ENCODE data around the gene TTC33.
A peak's percentile ranks its signal among the peaks of the same experiment; 100 is the strongest.

The TTC33 gene

DNA sequence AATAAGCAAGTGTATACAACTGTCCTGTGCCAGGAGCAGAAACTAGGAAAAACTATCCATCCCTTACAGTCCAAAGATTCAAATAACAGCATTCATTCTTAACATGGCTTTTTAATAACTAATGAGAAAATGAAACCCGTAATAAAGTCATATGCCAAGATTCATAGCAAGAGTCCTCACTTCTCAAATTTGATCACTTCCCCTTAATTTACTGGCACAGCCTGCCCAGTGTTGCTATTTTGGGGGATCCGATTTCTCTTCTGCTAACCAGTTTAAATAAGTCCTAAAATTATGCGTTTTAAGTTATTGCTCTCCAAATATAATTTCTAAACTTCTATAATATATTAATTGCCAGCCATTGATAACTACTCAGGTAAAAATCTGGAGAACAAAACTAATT lies 253.0 kb downstream of the TTC33 start:
- DNase-seq (ENCODE audit: insufficient read length, low spot score): no peak
- FAIRE-seq: peak; percentile 50
- TF ChIP-seq POLR2A (IDR thresholded peaks at IDR 0.05; ENCODE audit: low read depth, low read length): no peak

DNA sequence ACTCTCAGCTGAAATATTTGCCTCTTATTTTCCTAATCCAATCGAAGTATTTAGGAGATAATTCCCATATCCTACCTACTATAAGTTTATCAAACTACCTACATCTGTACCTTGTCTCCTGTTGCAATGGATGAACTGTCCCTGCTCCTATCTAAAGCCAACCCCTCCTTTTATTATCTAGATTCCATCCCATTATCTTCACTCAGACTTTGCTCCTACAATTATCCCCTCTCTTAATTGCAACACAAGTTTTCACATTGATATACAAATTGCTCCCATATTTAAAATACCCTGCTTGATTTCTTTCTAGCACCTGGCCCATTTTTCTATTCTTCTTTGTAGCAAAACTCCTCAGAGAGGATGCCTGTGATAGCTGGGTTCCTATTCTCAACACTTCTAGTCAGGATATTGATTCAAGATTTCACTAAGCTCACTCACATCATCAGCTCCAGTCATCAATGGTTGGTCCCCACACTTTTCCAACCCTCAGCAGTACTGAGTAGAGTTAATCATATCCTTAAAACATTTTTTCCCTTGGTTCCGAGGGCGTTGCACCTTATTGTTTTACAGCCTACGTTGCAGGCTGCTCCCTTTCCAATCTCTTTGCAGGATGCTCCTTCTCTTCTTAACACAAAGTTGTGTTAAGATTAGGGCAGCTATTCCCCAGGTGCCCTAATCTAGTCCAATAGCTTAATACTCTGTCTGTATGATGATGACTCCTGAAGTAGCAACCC lies 253.9 kb downstream of the TTC33 start:
- FAIRE-seq (no peak), DNase-seq (ENCODE audit: insufficient read length, low spot score) (no peak)
- TF ChIP-seq POLR2A (IDR thresholded peaks at IDR 0.05; ENCODE audit: low read depth, low read length): no peak

DNA sequence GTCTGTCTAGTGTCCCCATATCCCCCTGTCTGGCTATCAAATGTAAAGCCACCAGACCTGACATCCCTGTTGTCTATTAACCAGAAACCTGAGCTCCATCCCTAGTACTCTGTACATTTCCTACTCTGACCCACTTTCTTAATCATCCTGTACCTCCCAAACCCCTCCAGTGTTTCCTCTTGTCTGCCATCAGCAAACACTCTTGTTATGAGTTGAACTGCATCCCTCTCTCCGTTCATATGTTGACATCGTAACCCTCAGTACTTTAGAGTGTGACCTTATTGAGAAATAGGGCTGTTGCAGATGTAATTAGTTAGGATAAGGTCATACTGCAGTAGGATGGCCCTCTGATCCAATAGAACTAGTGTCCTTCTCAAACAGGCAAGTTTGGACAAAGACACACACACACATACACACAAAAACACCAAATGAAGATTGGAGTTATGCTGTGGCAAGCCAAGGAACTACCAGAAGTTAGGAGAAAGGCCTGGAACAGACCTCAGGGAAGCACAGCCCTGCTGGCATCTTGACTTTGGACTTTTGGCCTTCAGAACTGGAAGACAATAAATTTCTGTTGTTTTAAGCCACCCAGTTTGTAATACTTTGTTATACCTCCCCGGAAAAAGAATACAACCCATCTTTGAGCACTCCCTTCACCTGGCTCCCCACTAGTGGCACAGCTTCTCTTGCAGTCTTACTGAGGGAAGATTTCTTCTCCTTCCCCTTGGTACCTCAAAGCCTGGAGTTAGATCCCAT lies 256.1 kb downstream of the TTC33 start:
- TF ChIP-seq POLR2A (IDR thresholded peaks at IDR 0.05; ENCODE audit: low read depth, low read length): no peak
- DNase-seq (ENCODE audit: insufficient read length, low spot score) (no peak), FAIRE-seq (no peak)

DNA sequence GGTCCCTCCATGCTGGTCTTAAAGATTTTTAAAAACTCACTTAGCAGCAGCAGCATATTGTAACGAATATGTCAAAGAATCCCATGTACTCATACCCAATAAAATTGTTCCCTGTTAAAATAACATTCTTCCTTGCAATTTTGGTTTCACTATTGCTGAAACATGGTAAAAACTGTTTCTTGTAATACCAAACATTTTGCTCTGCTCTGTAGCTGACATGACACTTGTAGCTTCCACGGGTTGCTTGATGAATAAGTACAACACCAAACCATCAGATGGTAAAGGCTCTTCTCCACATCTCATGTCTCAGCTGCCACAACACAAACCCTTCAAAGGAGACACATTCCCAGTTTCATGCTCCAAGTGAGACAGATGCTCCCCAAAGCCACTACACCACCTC lies 256.8 kb downstream of the TTC33 start:
- FAIRE-seq (no peak), DNase-seq (ENCODE audit: insufficient read length, low spot score) (no peak)
- TF ChIP-seq POLR2A (IDR thresholded peaks at IDR 0.05; ENCODE audit: low read depth, low read length): no peak

DNA sequence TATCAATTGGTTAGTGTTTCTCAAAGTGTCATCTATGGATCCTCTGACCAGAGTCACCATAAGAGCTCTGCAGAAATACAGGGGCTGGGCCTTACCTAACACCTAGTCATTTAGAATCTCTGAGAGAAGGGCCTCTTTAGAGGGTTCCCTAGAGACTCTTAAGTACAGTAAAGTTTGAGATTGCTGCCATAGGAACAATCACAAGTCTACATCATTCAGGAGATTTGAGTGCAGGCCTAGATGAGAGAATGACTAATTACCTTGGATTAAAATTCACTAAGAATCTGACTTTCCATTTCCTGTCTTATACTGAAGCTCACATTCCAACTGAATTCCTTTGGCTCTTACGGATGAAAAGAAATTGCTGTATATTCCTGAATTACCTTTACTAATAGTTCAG lies 258.2 kb downstream of the TTC33 start:
- DNase-seq (ENCODE audit: insufficient read length, low spot score): no peak
- peak; percentile 53 for FAIRE-seq
- no peak for TF ChIP-seq POLR2A (IDR thresholded peaks at IDR 0.05; ENCODE audit: low read depth, low read length)

DNA sequence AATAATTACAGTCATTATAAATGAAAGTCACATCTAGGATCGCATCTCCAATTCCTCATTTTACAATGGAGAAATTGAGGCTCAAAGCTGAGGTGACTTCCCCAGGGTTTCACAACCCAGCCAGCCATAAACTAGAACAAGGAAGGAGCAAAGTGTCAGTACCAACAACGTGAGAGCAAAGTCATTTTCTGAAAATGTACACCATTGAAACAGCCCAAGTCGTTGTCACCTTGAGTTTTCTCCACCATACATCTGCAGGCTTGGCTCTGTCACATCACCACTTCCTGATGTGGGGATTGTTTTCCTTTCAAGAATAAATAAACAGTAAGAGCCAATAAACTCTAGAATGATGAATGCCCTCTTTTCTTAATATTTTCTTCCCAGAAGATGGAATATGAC lies 260.5 kb downstream of the TTC33 start:
- TF ChIP-seq POLR2A (IDR thresholded peaks at IDR 0.05; ENCODE audit: low read depth, low read length): no peak
- DNase-seq (ENCODE audit: insufficient read length, low spot score): no peak
- no peak for FAIRE-seq

DNA sequence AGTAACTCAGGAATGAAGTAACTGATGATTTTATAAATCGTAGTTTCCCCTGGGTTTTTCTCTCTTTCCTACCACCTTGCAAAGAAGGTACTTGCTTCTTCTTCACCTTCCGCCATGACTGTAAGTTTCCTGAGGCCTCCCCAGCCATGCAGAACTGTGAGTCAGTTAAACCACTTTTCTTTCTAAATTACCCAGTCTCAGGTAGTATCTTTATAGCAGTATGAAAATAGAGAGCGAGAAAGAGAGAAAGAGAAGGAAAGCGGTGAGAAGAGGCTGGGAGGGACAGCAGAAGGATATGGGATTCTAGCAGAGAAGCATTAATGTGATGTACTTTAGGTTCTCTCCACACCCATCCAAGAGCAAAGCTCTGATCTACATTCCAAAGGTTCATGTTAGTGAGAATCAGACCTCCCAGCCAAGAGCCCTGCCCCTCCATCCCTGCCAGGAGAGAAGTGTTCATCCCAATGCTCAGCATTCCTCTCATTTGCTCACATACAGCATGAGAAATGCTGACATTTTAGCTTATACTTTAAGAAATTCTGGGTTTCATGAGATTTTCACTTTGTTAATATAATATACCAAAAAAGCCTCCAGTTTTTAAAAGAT lies 261.0 kb downstream of the TTC33 start:
- no peak for DNase-seq (ENCODE audit: insufficient read length, low spot score)
- no peak for TF ChIP-seq POLR2A (IDR thresholded peaks at IDR 0.05; ENCODE audit: low read depth, low read length)
- no peak for FAIRE-seq

DNA sequence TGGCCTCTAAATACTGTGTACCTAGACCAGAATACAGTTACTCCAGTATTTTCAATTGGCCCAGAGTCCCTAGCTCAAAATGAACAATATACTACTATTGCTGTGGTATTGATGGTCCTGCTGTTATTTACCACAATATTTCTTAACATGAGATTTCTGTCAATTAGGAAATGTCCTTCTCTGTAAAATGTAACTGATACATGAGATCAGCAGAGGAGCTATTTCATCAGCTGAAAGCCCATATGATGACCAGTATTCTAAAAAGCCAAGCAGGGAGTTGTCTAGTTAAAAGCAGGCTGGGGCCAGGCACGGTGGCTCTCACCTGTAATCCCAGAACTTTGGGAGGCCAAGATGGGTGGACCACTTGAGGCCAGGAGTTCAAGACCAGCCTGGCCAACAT lies 263.7 kb downstream of the TTC33 start:
- DNase-seq (ENCODE audit: insufficient read length, low spot score) (no peak), FAIRE-seq (no peak)

DNA sequence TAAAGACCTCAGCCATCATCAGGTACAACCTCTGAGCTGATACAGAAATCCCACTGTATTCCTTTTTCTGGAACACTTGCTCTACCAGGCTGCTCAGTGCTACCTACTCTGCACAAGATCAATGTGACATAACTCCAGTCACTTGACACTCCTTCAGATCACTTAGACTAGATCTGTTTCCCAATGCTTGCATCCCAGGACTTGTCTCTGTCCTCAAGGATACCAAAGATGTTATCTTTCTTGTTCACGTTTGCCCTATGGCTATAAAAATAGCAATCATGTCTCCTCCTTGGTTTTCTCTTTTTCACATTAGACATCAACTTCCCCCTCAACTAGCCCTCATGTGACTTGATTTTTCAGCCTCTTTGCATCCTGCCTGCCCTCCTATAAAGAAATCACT lies 264.1 kb downstream of the TTC33 start:
- TF ChIP-seq POLR2A (IDR thresholded peaks at IDR 0.05; ENCODE audit: low read depth, low read length): no peak
- no peak for DNase-seq (ENCODE audit: insufficient read length, low spot score)
- FAIRE-seq: no peak

More for the DNA sequence above, 263.7 kb downstream of the TTC33 start:
- TF ChIP-seq POLR2A (IDR thresholded peaks at IDR 0.05; ENCODE audit: low read depth, low read length): no peak

DNA sequence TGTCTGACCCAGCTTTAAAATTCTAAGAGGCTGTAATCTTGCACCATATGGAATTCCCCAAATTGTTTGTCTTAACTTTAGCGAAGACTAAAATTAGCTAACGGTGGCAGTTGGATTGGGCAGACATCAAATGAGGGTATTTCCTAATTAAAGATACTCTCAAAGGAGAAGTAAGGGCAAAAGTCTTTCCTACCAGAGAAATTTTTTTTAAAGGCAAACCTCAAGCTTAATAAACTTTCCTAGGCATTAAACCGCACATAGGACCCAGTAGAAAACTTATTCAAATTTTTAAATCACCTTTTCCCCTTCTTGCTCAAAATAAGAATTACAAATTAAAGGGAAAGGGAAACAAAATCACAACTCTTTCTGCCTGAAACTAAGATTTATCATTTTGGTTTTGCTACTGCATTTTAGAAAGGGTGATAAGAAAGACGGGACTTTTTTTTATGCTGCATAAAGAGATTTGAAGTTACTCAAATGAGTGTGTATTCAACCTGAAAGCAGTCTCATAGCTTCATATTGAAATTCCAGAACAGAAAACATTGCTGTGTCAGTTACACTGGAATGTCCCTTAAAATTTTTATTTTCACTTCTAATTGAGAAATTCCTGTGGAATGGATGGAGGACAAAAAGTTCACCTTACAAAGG lies 265.2 kb downstream of the TTC33 start:
- DNase-seq (ENCODE audit: insufficient read length, low spot score): no peak
- no peak for FAIRE-seq
- no peak for TF ChIP-seq POLR2A (IDR thresholded peaks at IDR 0.05; ENCODE audit: low read depth, low read length)

DNA sequence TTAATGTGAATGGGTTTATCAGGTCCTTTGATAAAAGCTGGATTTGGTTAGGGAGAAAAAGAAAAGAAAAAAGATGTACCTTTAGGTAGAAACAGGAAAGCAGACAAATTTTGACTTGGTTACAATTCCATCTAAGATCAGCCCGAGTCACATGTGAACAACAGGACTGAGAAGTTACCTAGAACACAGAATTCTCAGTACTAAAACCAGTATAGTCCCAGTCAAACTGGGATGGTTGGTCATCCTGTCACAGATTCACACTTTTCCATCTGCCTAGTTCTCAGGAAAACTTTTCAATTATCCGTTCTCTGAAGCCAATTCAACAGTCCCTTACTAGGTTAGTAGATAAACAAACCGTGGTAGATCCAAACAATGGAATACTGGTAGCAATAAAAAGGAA lies 266.3 kb downstream of the TTC33 start:
- no peak for TF ChIP-seq POLR2A (IDR thresholded peaks at IDR 0.05; ENCODE audit: low read depth, low read length)
- no peak for DNase-seq (ENCODE audit: insufficient read length, low spot score)
- peak; percentile 43 for FAIRE-seq

DNA sequence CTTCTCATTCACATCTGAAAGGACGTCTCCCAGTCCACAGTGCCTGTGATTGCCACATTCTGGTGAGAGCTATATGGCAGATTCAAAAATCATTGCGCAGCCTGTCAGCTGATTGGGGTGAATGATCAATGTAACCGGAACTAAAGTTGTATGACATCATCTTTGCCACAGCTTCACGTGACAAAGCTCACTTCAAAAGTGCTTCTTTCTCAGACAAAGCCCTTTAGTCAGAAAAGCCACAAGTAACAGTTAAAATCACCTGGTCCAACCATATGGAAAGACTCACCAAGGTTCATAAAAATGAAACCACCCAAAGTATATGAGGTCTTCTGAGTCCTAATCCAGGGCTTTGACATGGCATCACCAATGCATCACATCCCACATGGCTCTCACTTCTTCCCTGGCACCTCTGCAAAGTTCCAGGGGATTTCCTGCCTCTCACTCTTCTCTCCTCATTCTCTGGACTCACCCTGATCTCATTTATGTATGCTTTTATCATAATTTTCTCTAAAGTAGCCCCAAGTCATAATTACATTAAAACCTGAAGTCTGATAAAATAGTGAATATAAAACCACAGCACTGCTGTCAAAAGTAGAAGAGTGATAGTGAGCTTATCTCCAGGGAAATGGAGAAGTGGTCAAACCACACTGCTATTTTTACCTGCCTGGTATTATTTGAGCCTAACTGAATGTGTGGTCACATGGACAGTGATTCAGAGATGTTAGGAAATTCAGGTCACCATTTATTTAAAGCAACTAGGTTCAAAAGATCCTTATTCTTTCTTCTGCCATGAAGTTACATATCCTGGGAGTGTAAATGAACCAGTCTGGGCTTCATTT lies 269.1 kb downstream of the TTC33 start:
- FAIRE-seq (peak; percentile 94), DNase-seq (ENCODE audit: insufficient read length, low spot score) (no peak)

More for the DNA sequence above, 269.1 kb downstream of the TTC33 start:
- TF ChIP-seq POLR2A (IDR thresholded peaks at IDR 0.05; ENCODE audit: low read depth, low read length): no peak

All from H54 (cell line).